K562 (cell line): ENCODE measurements around the gene TMIGD1. TPM values are rescaled to one million over a fixed set of nuclear protein-coding genes. Genes with fewer than 3 reads are reported as not detected.

Source experiments
- ATAC-seq: fragments of 200-7000 bp; cut with Tn5 transposase; 3 replicates; pipeline ENCODE4 v1.9.1; 2020; ENCODE audit warnings: moderate library complexity
- BruUV-seq: library from RNA; stranded (reverse); fragments of 400-500 nt; replicated peaks from 2 replicates; lab custom pipeline; 2021; lab: Mats Ljungman, UMichigan
- CTCF ChIA-PET: fragments of 300-600 bp; formaldehyde crosslinking; extraction: SDS; loops from one replicate; lab custom pipeline; 2021; ENCODE audit warnings: low intra/inter-chr PET ratio; lab: Yijun Ruan, JAX
- POLR2A ChIA-PET: fragments of 300-600, 350-650 bp; sonication (Branson Sonifier 250); formaldehyde crosslinking; extraction: SDS; loops from one replicate; lab custom pipeline; 2021; ENCODE audit warnings: antibody characterized with exemption, inconsistent platforms; lab: Yijun Ruan, JAX
- DNase-seq, 4 experiments: peaks; one replicate each; pipeline versions ENCODE4 v3.0.0 to v3.0.0-alpha.2; 2011 to 2018; ENCODE audit warnings: low spot score in 3 of 4, mixed read lengths in 3 of 4; ENCODE audit errors: extremely low read depth in 1 of 4
- FAIRE-seq: peaks from 2 replicates; lab custom pipeline; 2011; peaks lifted over from hg19 to GRCh38; lab: Jason Lieb, UNC
- H2AFZ ChIP-seq: 2 replicates; pipeline ENCODE4 v1.6.0; 2011; ENCODE audit warnings: low read depth, low read length, control low read depth, inconsistent platforms
- H3K27ac ChIP-seq: fragments of 200-600 bp; 3 replicates; pipeline ENCODE4 v1.8.0; 2011; ENCODE audit warnings: low read depth, mild to moderate bottlenecking, control low read depth, inconsistent platforms, low read length, moderate library complexity, mixed read lengths; ENCODE audit errors: extremely low read depth
- H3K27me3 ChIP-seq, 2 experiments: fragments of 300-600 bp in 1 of 2; 2 replicates in 1 of 2; 3 replicates in 1 of 2; pipeline versions ENCODE4 v1.6.0 to v1.8.0; 2011; ENCODE audit warnings: inconsistent platforms in 2 of 2, low read length in 2 of 2, mild to moderate bottlenecking in 1 of 2, mixed read lengths in 1 of 2, moderate library complexity in 1 of 2; ENCODE audit not compliant: control insufficient read depth in 2 of 2, insufficient read depth in 2 of 2
- H3K36me3 ChIP-seq: fragments of 300-600 bp; 3 replicates; pipeline ENCODE4 v1.8.0; 2011; ENCODE audit warnings: mild to moderate bottlenecking, low read length, inconsistent platforms; ENCODE audit not compliant: control insufficient read depth, insufficient read depth
- H3K4me1 ChIP-seq, 2 experiments: fragments of 200-600 bp in 1 of 2; replicated peaks in 1 of 2; 2 replicates in 1 of 2; 3 replicates in 1 of 2; pipeline versions ENCODE4 v1.5.1 to v1.8.0; 2011; ENCODE audit warnings: inconsistent platforms in 2 of 2, low read length in 2 of 2, mild to moderate bottlenecking in 1 of 2, mixed read lengths in 1 of 2, moderate library complexity in 1 of 2; ENCODE audit not compliant: control insufficient read depth in 2 of 2, insufficient read depth in 2 of 2
- H3K4me2 ChIP-seq: 2 replicates; pipeline ENCODE4 v1.6.1; 2011; ENCODE audit warnings: low read length, control low read depth, inconsistent platforms, mixed read lengths; ENCODE audit not compliant: insufficient read depth
- H3K4me3 ChIP-seq: fragments of 200-600 bp; sonication (generic), shearing (Covaris generic); 2 replicates; pipeline ENCODE4 v1.5.1; 2016; ENCODE audit warnings: control low read depth, inconsistent platforms
- H3K79me2 ChIP-seq: fragments of 200-600 bp; 3 replicates; pipeline ENCODE4 v1.8.0; 2011; ENCODE audit warnings: low read length, inconsistent platforms; ENCODE audit not compliant: control insufficient read depth, insufficient read depth
- H3K9ac ChIP-seq, 2 experiments: 2 replicates each; pipeline versions ENCODE4 v1.6.0 to v1.6.1; 2011; ENCODE audit warnings: low read depth in 2 of 2, low read length in 2 of 2, control low read depth in 1 of 2, inconsistent platforms in 1 of 2, mild to moderate bottlenecking in 1 of 2, mixed read lengths in 1 of 2; ENCODE audit not compliant: insufficient read depth in 1 of 2
- H3K9me1 ChIP-seq: one replicate; pipeline ENCODE4 v1.6.0; 2011; ENCODE audit warnings: inconsistent platforms, mild to moderate bottlenecking, low read length, moderate library complexity; ENCODE audit not compliant: control insufficient read depth, insufficient read depth
- H3K9me3 ChIP-seq: replicated peaks from 2 replicates; pipeline ENCODE4 v1.5.1; 2011; ENCODE audit warnings: low read depth, low read length, inconsistent platforms; ENCODE audit not compliant: control insufficient read depth, insufficient read depth
- H4K20me1 ChIP-seq: replicated peaks from 2 replicates; pipeline ENCODE4 v1.6.1; 2011; ENCODE audit warnings: low read length, inconsistent platforms, mixed read lengths; ENCODE audit not compliant: control insufficient read depth, insufficient read depth
- CBX3 ChIP-seq, 2 experiments: IDR thresholded peaks; 1 replicate in 1 of 2; 2 replicates in 1 of 2; pipeline ENCODE4 v1.6.1; 2012; ENCODE audit warnings: inconsistent platforms in 2 of 2, low read length in 2 of 2, borderline replicate concordance in 1 of 2, control low read depth in 1 of 2
- CEBPB ChIP-seq: fragments of 450-650 bp; IDR thresholded peaks from 2 replicates; pipeline ENCODE4 v1.6.1; 2016; ENCODE audit warnings: missing genetic modification characterization, missing compliant biosample characterization
- E2F3 ChIP-seq: fragments of 250-450 bp; sonication (Bioruptor Pico); IDR thresholded peaks from 2 replicates; pipeline ENCODE4 v1.4.0; 2020; ENCODE audit warnings: mild to moderate bottlenecking
- EP400 ChIP-seq: fragments of 450-650 bp; IDR thresholded peaks from 2 replicates; pipeline ENCODE4 v1.6.1; 2017; ENCODE audit warnings: antibody characterized with exemption, mild to moderate bottlenecking, moderate library complexity
- ESRRB ChIP-seq: fragments of 250-450 bp; sonication (Bioruptor Pico); IDR thresholded peaks from 2 replicates; pipeline ENCODE4 v1.5.0; 2020; ENCODE audit warnings: mild to moderate bottlenecking, moderate library complexity, borderline replicate concordance
- ETV5 ChIP-seq: sonication (generic); formaldehyde crosslinking; IDR thresholded peaks from 2 replicates; pipeline ENCODE4 v1.4.0; 2020; ENCODE audit warnings: low read depth, mild to moderate bottlenecking, missing genetic modification reagents
- HDAC8 ChIP-seq: fragments of 450-650 bp; IDR thresholded peaks from 2 replicates; pipeline ENCODE4 v1.6.1; 2016; ENCODE audit warnings: mild to moderate bottlenecking, missing genetic modification characterization, moderate library complexity, missing compliant biosample characterization
- MEF2D ChIP-seq: conservative IDR thresholded peaks from 2 replicates; pipeline ENCODE4 v1.6.1; 2016; ENCODE audit warnings: low read depth, missing genetic modification characterization, missing compliant biosample characterization
- MYC ChIP-seq, 2 experiments: fragments of 250-450 bp in 1 of 2; sonication (Bioruptor Pico) in 1 of 2; IDR thresholded peaks; 2 replicates each; pipeline versions ENCODE4 v1.5.1 to v1.6.1; 2012 to 2021; ENCODE audit warnings: low read depth in 2 of 2, borderline replicate concordance in 1 of 2, improper control_type of control experiment in 1 of 2, low read length in 1 of 2, mild to moderate bottlenecking in 1 of 2, moderate library complexity in 1 of 2
- OTX1 ChIP-seq: fragments of 450-650 bp; formaldehyde crosslinking; IDR thresholded peaks from 2 replicates; pipeline ENCODE4 v1.4.0; 2022; ENCODE audit warnings: mild to moderate bottlenecking
- PTRF ChIP-seq: fragments of 450-650 bp; IDR thresholded peaks from 2 replicates; pipeline ENCODE4 v1.6.1; 2016; ENCODE audit warnings: mild to moderate bottlenecking, missing genetic modification characterization, missing compliant biosample characterization
- SIN3A ChIP-seq, 2 experiments: fragments of 150-350 bp in 1 of 2; IDR thresholded peaks; 2 replicates each; pipeline ENCODE4 v1.6.1; 2011 to 2016; ENCODE audit warnings: borderline replicate concordance in 2 of 2, low read depth in 2 of 2, low read length in 2 of 2, mild to moderate bottlenecking in 2 of 2, moderate library complexity in 2 of 2; ENCODE audit not compliant: control insufficient read depth in 1 of 2
- SIX5 ChIP-seq, 2 experiments: IDR thresholded peaks; 2 replicates each; pipeline ENCODE4 v1.6.1; 2011; ENCODE audit warnings: low read length in 2 of 2, borderline replicate concordance in 1 of 2, low read depth in 1 of 2, mild to moderate bottlenecking in 1 of 2, moderate library complexity in 1 of 2; ENCODE audit not compliant: insufficient read depth in 1 of 2
- TEAD4 ChIP-seq, 2 experiments: sonication (generic) in 1 of 2; formaldehyde crosslinking in 1 of 2; IDR thresholded peaks; 2 replicates each; pipeline versions ENCODE4 v1.6.1 to v1.8.0; 2012 to 2022; ENCODE audit warnings: borderline replicate concordance in 1 of 2, inconsistent platforms in 1 of 2, low read length in 1 of 2, mild to moderate bottlenecking in 1 of 2, missing genetic modification reagents in 1 of 2
- ZBTB8A ChIP-seq: fragments of 450-650 bp; IDR thresholded peaks from 2 replicates; pipeline ENCODE4 v1.6.1; 2018; ENCODE audit warnings: mild to moderate bottlenecking, moderate library complexity; ENCODE audit not compliant: partially characterized antibody
- ZNF124 ChIP-seq: sonication (generic); formaldehyde crosslinking; IDR thresholded peaks from 2 replicates; pipeline ENCODE4 v1.8.1; 2022; ENCODE audit warnings: missing genetic modification reagents
- ZNF764 ChIP-seq: fragments of 250-450 bp; sonication (Bioruptor Pico); IDR thresholded peaks from 2 replicates; pipeline ENCODE4 v1.4.0; 2020; ENCODE audit warnings: low read depth, mild to moderate bottlenecking, moderate library complexity
- WGBS: fragments of 100-300 bp; shearing (Covaris generic); methylation state at CpG from one replicate; pipeline ENCODE4 v1.1.6; 2016; ENCODE audit warnings: low coverage, mixed read lengths; ENCODE audit not compliant: insufficient coverage; ENCODE audit errors: missing lambda C conversion rate; 5-methylcytosine and 5-hydroxymethylcytosine counted together
- in situ Hi-C: fragments of 300-500 bp; cut with MboI; formaldehyde crosslinking; loops from 4 replicates; pipeline ENCODE4 v1.15.0; 2018; ENCODE audit warnings: inconsistent platforms, mixed read lengths
- intact Hi-C: fragments of 100-400 bp; cut with micrococcal nuclease; formaldehyde crosslinking; loops from 2 replicates; pipeline ENCODE4 v1.14.2; 2022
- polyA plus RNA-seq, 8 experiments: library from polyadenylated mRNA; depleted of rRNA in 4 of 8; stranded (reverse) in 5 of 8; unstranded in 3 of 8; fragments of >200 nt; fragmentation: Nextera tagmentation in 2 of 8; fragmentation: Illumina TruSeq in 1 of 8; extraction: Ambion mirVana in 2 of 8; extraction: Trizol in 1 of 8; gene quantifications; 2 replicates each; pipeline versions ENCODE4 v1.2.1 to v1.2.3, GENCODE V29; 2011 to 2014; ENCODE audit warnings: inconsistent platforms in 1 of 8, missing spikeins in 1 of 8
- total RNA-seq, 7 experiments: library from RNA; depleted of rRNA in 6 of 7; stranded (reverse); fragments of >200 nt in 6 of 7; fragmentation: Illumina TruSeq in 2 of 7; extraction: Trizol in 2 of 7; gene quantifications; 2 replicates each; pipeline versions ENCODE4 v1.2.1 to v1.2.3, GENCODE V29; 2011 to 2021; ENCODE audit warnings: low replicate concordance in 1 of 7
- TF ChIP-seq, protein P1 (sequence below), 2 experiments: IDR thresholded peaks; 2 replicates each; pipeline ENCODE4 v1.6.1; 2011; ENCODE audit warnings: borderline replicate concordance in 1 of 2, control low read depth in 1 of 2, low read depth in 1 of 2, low read length in 1 of 2, mild to moderate bottlenecking in 1 of 2, mixed read lengths in 1 of 2, moderate library complexity in 1 of 2; ENCODE audit not compliant: insufficient read depth in 1 of 2, insufficient read length in 1 of 2, poor library complexity in 1 of 2, severe bottlenecking in 1 of 2; ENCODE audit errors: extremely low read depth in 1 of 2
- TF ChIP-seq, protein P2 (sequence below): fragments of 250-450 bp; sonication (Bioruptor Pico); IDR thresholded peaks from 2 replicates; pipeline ENCODE4 v1.8.0; 2021; ENCODE audit warnings: moderate library complexity, mild to moderate bottlenecking, inconsistent platforms

TMIGD1 gene
- total and polyA plus RNA-seq, 9 of the 15 experiments (the other 6 are each of a cell fraction or from before 2014, with no cell fraction given) = not detected

DNA sequence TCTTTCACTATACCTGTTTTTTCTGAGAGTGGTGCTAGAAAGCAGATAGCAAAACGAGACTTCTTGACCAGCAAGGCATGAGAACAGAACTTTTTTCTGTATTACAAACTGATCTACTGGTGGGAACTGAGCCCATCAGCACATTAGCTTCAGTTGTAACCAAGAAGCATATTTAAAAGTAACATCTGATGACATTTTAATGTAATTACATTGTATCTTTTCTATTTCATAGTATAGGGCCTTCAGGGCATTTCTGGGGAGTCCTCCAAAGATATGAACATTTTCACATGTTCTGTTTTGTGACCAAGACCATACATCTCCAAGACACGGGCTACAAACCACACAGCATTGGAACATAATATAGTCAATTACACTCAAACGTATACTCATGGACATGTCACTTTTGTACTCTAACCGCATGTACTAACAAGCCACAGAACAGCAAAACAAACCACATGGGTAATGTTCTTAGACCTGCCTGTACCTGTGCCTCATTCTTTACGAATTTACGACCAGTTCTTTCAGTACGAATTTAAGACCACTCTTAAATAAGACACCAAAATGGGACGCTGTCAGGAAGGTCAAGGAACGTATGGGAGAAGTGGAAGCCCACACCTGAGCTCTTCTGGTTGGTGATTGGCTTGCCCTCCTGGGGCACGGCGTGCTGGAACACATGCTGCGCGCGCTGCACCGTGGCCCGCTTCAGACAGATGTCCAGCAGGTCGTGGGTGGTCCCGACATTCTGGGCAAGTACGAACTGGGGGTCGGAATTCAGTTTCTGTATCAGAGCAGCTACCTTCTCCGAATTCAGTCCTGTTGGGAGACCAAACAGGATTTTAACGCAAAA is 42.9 kb downstream of the TMIGD1 start:
- 2% methylated on average over 22 of the region's 22 CpGs for WGBS
- Histone ChIP-seq H3K36me3 (peaks cover 45% of the 10 kb centered on the region), H3K4me1 (peaks cover 9 to 11% of the 10 kb centered on the region in 2 experiments; a peak in 4 of 5 replicates), H3K9me3 (no peaks in the 10 kb centered on the region), H3K9me1 (no peaks in the 10 kb centered on the region), H4K20me1 (no peaks in the 10 kb centered on the region), H3K79me2 (peaks cover 32% of the 10 kb centered on the region), H3K27me3 (no peaks in the 10 kb centered on the region), H3K9ac (peak overlapping the region; percentile 86 to 94), H3K27ac (peak overlapping the region; percentile 82), H3K4me2 (peak overlapping the region; percentile 97), H2AFZ (peak overlapping the region; percentile 95), H3K4me3 (peak overlapping the region; percentile 94)
- ChIA-PET POLR2A (interaction anchor here (0.9 to 1.5 kb wide), 3 partner anchors 8 to 174 kb away, joined by 3 to 7 read pairs (median 5); partner anchors contain the start of gene NSRP1), CTCF (no interaction called here)
- in situ Hi-C loops = no loop called here
- ATAC-seq = peak; percentile 80
- intact Hi-C loops = no loop called here
- peak; percentile 65 for FAIRE-seq
- BruUV-seq = TSS peak; percentile 52
- peak; percentile 55 to 71 (median 65) for DNase-seq
- TF ChIP-seq OTX1 (CRISPR knock-in tag) (no peak), CEBPB (tag) (no peak), TEAD4 (IDR thresholded peaks at IDR 0.05; ENCODE audit: low read length) (no peak), TEAD4 (CRISPR knock-in tag; IDR thresholded peaks at IDR 0.05; ENCODE audit: borderline replicate concordance) (no peak), E2F3 (no peak; the same call in 1 of the 2 replicates), MEF2D (tag) (no peak), ZBTB8A (no peak), SIN3A (IDR thresholded peaks at IDR 0.05; ENCODE audit: borderline replicate concordance in 2 of 2, control insufficient read depth in 1 of 2, low read depth in 2 of 2, low read length in 2 of 2) (0 out of 4 replicates have a peak, but pooled peaks of 1 of the 2 experiments have one; percentile 12), CBX3 (IDR thresholded peaks at IDR 0.05; ENCODE audit: borderline replicate concordance in 1 of 2, low read length in 2 of 2) (no peak), ZNF764 (CRISPR knock-in tag) (no peak), ESRRB (no peak), HDAC8 (tag) (no peak), SIX5 (IDR thresholded peaks at IDR 0.05; ENCODE audit: borderline replicate concordance in 1 of 2, insufficient read depth in 1 of 2, low read depth in 1 of 2, low read length in 2 of 2) (no peak), PTRF (tag) (no peak), ZNF124 (CRISPR knock-in tag) (no peak), EP400 (peak; percentile 66; the same call in 1 of the 2 replicates), MYC (IDR thresholded peaks at IDR 0.05; ENCODE audit: low read depth, low read length) (peak; percentile 66), MYC (CRISPR knock-in tag; IDR thresholded peaks at IDR 0.05; ENCODE audit: borderline replicate concordance, low read depth) (no peak), ETV5 (CRISPR knock-in tag) (no peak)
- TF ChIP-seq, protein P1, sequence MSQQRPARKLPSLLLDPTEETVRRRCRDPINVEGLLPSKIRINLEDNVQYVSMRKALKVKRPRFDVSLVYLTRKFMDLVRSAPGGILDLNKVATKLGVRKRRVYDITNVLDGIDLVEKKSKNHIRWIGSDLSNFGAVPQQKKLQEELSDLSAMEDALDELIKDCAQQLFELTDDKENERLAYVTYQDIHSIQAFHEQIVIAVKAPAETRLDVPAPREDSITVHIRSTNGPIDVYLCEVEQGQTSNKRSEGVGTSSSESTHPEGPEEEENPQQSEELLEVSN (IDR thresholded peaks at IDR 0.05; ENCODE audit: borderline replicate concordance in 1 of 2, extremely low read depth in 1 of 2, insufficient read depth in 1 of 2, insufficient read length in 1 of 2, low read depth in 1 of 2, low read length in 1 of 2, poor library complexity in 1 of 2, severe bottlenecking in 1 of 2) = peak; percentile 56 to 78
- TF ChIP-seq, protein P2, sequence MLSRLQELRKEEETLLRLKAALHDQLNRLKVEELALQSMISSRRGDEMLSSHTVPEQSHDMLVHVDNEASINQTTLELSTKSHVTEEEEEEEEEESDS = no peak
